ENCODE measurements around the gene HNRNPH3. TPM values are rescaled to one million over a fixed set of nuclear protein-coding genes. Genes with fewer than 3 reads are reported as not detected.

Gene HNRNPH3
- total and polyA plus RNA-seq, 9 donors: 17.8 to 214 (median 191) TPM

DNA sequence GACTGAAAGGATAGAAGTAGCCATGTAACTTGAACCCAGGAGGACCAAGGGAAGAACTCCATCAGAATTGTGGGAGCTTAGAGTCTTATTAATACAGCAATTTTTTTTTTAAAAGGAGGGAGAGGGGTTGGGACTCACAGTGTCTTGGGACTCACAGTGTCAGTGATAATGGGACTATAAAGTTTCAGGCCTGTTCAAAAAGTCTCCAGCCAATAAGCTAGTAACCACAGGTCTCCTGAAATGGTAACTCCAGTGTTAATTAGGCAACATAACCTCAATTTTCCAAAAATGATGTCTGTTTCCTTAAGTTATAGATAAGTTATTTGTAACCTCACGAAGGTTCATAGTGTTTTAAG is 2.4 kb upstream of the HNRNPH3 start:
- no peaks in the 10 kb centered on the region for H3K9me3 ChIP-seq (replicated peaks; ENCODE audit: control insufficient read depth, low read depth, low read length)
- no peaks in the 10 kb centered on the region for H3K36me3 ChIP-seq (ENCODE audit: control insufficient read depth, insufficient read depth, low read length)
- H3K4me3 ChIP-seq (ENCODE audit: low read length): no peak overlapping the region
- no peaks in the 10 kb centered on the region for H3K27me3 ChIP-seq (ENCODE audit: control insufficient read depth, insufficient read depth, low read length)
- DNase-seq: no peak
- H3K27ac ChIP-seq (ENCODE audit: low read length): no peak overlapping the region
- peaks cover 16% of the 10 kb centered on the region for H3K4me1 ChIP-seq (ENCODE audit: control insufficient read depth, insufficient read depth, low read length)
- WGBS (ENCODE audit: insufficient coverage): no CpG with 5 or more reads among the region's 1 CpG

DNA sequence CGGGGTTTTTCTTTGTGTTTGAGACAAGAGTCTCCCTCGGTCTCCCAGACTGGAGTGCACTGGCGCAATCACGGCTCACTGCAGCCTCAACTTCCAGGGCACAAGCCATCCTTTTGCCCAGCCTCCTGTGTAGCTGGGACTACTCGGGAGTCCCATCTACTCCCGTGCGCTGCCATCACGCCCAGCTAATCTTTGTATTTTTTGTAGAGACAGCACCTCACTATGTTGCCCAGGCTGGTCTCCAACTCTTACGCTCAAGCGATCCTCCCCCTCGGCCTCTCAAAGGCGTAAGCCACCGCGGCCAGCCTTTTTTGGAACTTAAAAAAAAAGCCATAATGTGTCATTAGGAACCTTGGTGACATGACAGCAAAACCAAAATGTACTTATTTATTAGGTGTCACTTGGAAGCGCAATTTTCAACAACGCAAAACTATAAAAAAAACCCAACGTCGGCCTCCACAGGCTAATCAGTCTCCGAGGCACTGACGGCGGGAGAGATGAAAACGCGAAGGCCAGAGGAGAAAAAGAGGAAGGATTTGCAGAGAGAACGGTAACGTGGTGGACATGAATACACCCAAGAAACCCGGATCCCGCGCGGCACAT is 911 bp upstream of the HNRNPH3 start:
- DNase-seq: peak; percentile 77
- 21% methylated on average over 19 of the region's 29 CpGs for WGBS (ENCODE audit: insufficient coverage)

DNA sequence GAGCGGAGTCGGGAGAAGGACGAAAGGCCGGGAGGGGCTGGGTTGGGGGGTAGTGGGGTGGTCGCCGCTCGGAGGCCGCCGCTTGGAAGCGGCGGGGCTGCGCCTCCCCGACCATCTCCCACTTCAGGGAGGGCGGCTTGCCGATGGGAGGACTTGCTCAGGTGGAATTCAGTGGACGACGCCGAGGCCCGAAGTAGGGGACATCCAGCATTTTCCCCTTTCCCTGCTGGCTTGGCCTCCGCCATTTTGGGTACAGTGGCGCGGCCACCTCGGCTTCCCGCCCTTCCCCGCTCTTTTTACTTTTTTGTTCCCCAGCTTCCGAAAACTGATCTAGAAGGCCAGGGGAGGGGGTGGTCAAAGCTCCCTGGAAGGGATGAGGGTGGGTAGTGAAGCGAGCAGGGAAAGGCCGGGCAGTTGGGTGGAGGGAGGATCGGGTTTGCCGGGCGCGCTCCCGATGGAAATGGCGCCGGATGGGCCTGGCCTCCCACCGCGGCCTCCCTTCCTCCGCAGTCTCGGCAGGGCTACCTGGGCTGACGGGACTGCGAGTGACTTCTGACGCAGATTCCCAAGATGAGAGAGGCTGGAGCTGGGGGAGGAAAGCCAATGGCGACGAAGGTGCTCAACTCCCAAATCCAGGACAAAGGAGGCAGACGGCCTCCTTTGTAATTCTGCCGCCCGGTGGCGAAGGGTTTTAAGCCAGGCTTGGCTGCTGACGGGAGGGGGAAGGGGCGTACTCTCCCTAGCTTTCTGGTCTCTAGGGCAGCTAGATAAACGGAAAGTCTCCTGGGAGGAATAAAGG is 594 bp downstream of the HNRNPH3 start, which contains the start of gene PBLD:
Gene PBLD, minus strand, starts transcription at position 670 of the 799 bp plus-strand sequence. CDS start 26,084 bp downstream, outside the sequence.
- Histone ChIP-seq H3K4me1 (ENCODE audit: control insufficient read depth, insufficient read depth, low read length) (peaks cover 20% of the 10 kb centered on the region), H3K27me3 (ENCODE audit: control insufficient read depth, insufficient read depth, low read length) (no peaks in the 10 kb centered on the region), H3K4me3 (ENCODE audit: low read length) (peak within 1 kb of the TSS; percentile 88), H3K36me3 (ENCODE audit: control insufficient read depth, insufficient read depth, low read length) (no peaks in the 10 kb centered on the region), H3K9me3 (replicated peaks; ENCODE audit: control insufficient read depth, low read depth, low read length) (no peaks in the 10 kb centered on the region), H3K27ac (ENCODE audit: low read length) (peak within 1 kb of the TSS; percentile 100)
- WGBS (ENCODE audit: insufficient coverage): 1% methylated on average over 41 of the region's 51 CpGs
- peak; percentile 91 for DNase-seq

More for the DNA sequence above, 911 bp upstream of the HNRNPH3 start:
- Histone ChIP-seq H3K4me3 (ENCODE audit: low read length) (peak overlapping the region; percentile 88), H3K27me3 (ENCODE audit: control insufficient read depth, insufficient read depth, low read length) (no peaks in the 10 kb centered on the region), H3K4me1 (ENCODE audit: control insufficient read depth, insufficient read depth, low read length) (peaks cover 18% of the 10 kb centered on the region), H3K9me3 (replicated peaks; ENCODE audit: control insufficient read depth, low read depth, low read length) (no peaks in the 10 kb centered on the region), H3K36me3 (ENCODE audit: control insufficient read depth, insufficient read depth, low read length) (no peaks in the 10 kb centered on the region), H3K27ac (ENCODE audit: low read length) (peak overlapping the region; percentile 100)

DNA sequence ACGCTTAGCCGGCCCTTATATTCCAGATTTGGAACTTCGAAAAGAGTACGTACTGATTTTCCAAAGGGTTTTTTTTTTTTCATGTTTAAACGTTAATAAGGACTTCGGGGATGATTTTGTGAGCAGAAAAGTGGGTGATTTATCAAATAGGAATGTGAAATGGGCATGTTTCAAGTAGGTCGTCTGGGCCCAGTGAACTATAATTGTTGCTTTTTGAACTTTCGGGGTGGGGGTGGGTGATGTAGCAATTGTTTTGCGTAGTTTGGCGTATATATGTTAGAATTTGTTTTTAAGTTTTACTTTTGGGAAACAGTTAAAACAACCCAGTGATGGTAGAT is 1.2 kb downstream of the HNRNPH3 start:
- H3K9me3 ChIP-seq (replicated peaks; ENCODE audit: control insufficient read depth, low read depth, low read length): no peaks in the 10 kb centered on the region
- WGBS (ENCODE audit: insufficient coverage): 2% methylated on average over 7 of the region's 10 CpGs

DNA sequence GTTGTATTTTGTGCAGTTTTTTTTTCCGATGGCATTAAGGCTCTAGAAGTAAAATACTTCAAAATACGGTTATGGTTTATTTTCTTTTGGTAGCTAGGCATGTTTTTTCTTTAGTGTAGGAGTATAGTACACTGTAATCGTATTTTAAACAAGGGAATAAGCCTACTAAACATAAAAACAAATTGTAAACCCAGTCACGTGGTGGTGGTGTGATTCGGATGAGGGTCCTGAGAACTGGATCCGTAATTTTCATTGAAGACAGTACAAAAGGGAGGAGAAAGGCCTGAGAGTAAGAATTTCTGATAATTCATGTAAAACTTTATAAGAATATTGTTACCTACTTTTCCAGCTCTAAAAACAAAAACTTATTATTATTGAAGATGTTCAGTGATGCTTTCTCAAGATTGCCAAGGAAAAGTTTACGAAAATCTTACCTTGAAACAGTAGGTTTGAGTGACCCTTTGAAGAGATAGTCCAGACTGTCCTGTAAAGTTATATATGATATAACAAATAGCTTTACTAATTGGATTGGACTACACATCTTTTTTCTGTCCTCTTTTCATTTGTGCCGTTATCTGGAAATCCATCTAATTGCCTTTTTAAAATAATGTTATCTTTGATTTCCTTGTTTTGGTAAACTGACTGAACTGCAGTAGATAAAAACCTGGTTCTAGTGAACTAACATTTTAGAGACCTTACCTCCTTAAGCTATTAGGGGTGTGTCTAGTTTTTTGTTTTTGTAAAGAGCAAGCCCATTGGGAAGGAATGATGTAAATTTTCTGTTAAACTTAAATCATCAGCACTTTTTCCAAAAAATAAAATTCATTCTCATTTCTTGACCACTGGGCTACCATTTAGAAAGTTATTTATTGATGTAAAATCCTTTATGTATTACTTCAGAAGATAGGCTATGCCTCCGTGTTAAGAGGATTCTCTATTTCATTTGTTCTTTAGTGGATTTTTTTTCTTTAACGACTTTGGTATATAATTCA is 1.9 kb downstream of the HNRNPH3 start:
- no CpG with 5 or more reads among the region's 10 CpGs for WGBS (ENCODE audit: insufficient coverage)
- DNase-seq: peak; percentile 38
- Histone ChIP-seq H3K4me3 (ENCODE audit: low read length) (peak overlapping the region; percentile 88), H3K9me3 (replicated peaks; ENCODE audit: control insufficient read depth, low read depth, low read length) (no peaks in the 10 kb centered on the region), H3K4me1 (ENCODE audit: control insufficient read depth, insufficient read depth, low read length) (peaks cover 17% of the 10 kb centered on the region), H3K27ac (ENCODE audit: low read length) (peak overlapping the region; percentile 100), H3K36me3 (ENCODE audit: control insufficient read depth, insufficient read depth, low read length) (peaks cover 4% of the 10 kb centered on the region), H3K27me3 (ENCODE audit: control insufficient read depth, insufficient read depth, low read length) (no peaks in the 10 kb centered on the region)

More for the DNA sequence above, 1.2 kb downstream of the HNRNPH3 start:
- Histone ChIP-seq H3K4me1 (ENCODE audit: control insufficient read depth, insufficient read depth, low read length) (peaks cover 20% of the 10 kb centered on the region), H3K27ac (ENCODE audit: low read length) (peak overlapping the region; percentile 100), H3K27me3 (ENCODE audit: control insufficient read depth, insufficient read depth, low read length) (no peaks in the 10 kb centered on the region), H3K36me3 (ENCODE audit: control insufficient read depth, insufficient read depth, low read length) (peaks cover 2% of the 10 kb centered on the region), H3K4me3 (ENCODE audit: low read length) (peak overlapping the region; percentile 88)
- DNase-seq: no peak

DNA sequence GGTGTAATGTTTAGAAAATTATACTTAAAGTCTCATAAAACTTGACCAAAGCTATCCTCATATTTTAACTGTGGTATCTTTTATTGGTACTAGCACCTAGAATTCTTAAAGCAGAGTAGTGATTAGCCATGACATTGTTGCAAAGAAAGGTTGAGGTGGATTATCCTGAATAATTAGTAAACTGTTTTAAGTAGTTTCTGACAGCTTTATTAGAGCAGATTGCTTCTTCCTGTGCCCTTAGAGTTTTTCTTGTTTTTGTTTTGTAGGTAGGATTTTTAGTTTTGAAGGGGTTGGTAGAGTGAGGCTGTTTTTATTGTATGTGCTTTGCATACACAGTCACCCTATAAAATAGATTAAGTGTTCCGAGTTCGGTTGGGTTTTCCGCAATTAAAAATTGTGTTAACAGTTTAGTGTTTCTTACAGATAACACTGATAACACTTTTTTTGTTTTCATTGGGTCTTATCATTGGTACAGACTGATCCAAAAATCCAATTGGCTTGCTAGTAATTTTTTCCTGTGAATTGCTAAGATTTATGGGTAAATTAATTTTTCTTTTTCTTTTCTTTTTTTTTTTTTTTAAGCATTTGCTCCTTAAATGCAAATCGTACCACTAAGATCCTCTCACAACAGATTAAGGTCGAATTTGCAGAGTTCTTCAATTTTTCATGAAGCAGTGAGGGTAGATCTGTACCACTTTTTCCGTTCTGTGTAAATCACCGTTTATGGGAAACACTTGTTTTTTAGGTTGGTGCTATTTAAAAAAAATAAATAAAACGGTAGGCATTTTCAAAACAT is 3.0 kb downstream of the HNRNPH3 start:
- peak; percentile 10 for DNase-seq
- no peak overlapping the region for H3K27ac ChIP-seq (ENCODE audit: low read length)
- H3K36me3 ChIP-seq (ENCODE audit: control insufficient read depth, insufficient read depth, low read length): peaks cover 11% of the 10 kb centered on the region
- H3K27me3 ChIP-seq (ENCODE audit: control insufficient read depth, insufficient read depth, low read length): no peaks in the 10 kb centered on the region
- no peaks in the 10 kb centered on the region for H3K9me3 ChIP-seq (replicated peaks; ENCODE audit: control insufficient read depth, low read depth, low read length)
- no CpG with 5 or more reads among the region's 8 CpGs for WGBS (ENCODE audit: insufficient coverage)
- H3K4me1 ChIP-seq (ENCODE audit: control insufficient read depth, insufficient read depth, low read length): peaks cover 12% of the 10 kb centered on the region
- H3K4me3 ChIP-seq (ENCODE audit: low read length): peak overlapping the region; percentile 10

DNA sequence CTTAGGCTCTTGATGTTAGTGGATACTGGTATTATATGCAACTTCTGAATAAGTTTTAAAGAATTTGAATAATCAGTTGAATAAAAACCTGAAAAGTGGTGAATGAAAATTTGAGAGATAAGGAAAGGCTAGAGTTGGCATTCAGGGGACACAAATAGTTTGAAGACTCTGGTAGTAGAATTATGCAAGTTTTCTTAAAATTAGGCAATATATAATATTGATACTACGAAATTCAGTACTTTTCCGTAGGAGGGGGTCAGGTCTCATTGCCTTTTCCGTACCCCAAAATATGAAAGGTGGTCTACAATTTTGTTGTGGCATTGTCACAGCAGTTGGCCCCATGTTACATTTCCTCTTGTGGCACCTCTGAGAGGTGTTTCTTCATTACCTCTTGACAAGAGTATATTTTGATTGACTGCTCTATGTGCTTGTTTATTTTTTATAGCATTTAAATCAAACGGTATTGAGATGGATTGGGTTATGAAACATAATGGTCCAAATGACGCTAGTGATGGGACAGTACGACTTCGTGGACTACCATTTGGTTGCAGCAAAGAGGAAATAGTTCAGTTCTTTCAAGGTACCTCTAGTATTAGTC is 5.0 kb downstream of the HNRNPH3 start:
- Histone ChIP-seq H3K36me3 (ENCODE audit: control insufficient read depth, insufficient read depth, low read length) (peaks cover 24% of the 10 kb centered on the region), H3K4me3 (ENCODE audit: low read length) (no peak overlapping the region), H3K4me1 (ENCODE audit: control insufficient read depth, insufficient read depth, low read length) (peaks cover 4% of the 10 kb centered on the region), H3K27ac (ENCODE audit: low read length) (no peak overlapping the region), H3K9me3 (replicated peaks; ENCODE audit: control insufficient read depth, low read depth, low read length) (no peaks in the 10 kb centered on the region), H3K27me3 (ENCODE audit: control insufficient read depth, insufficient read depth, low read length) (no peaks in the 10 kb centered on the region)
- WGBS (ENCODE audit: insufficient coverage): 56% methylated on average over 4 of the region's 7 CpGs
- DNase-seq: no peak

DNA sequence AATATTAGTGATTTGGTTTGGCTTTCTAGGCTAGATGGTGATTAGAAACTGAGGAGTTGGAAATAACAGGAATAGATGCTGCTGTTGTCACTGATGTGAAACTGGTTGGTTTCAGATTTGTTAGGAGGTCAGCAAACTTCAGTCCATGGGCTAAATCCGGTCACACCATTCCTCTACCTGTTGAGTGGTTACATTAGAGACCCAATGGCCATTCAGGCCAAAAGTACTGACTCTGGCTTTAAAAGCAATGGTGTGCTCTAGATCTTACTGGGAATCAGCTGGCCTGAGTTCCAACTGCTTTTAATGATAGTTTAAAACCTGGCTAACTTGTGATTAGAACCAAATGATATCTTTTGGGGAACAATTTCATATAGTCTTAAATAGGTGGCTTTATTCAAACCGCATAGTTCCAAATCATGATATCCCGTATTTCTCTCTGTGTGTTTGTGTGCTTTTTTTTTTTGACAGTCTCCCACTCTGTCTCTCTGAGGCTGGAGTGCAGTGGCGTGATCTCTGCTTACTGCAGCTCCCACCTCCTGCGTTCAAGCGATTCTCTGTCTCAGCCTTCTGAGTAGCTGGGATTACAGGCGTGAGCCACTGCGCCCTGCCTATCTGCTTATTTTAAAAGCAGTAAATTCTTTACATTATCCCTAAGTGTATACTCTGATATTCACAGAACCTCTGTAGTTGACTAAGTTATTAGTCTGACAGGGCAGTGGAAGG is 8.7 kb downstream of the HNRNPH3 start:
- WGBS (ENCODE audit: insufficient coverage): 100% methylated on average over 2 of the region's 8 CpGs
- H3K4me3 ChIP-seq (ENCODE audit: low read length): no peak overlapping the region
- H3K27me3 ChIP-seq (ENCODE audit: control insufficient read depth, insufficient read depth, low read length): no peaks in the 10 kb centered on the region
- H3K9me3 ChIP-seq (replicated peaks; ENCODE audit: control insufficient read depth, low read depth, low read length): no peaks in the 10 kb centered on the region
- H3K27ac ChIP-seq (ENCODE audit: low read length): no peak overlapping the region
- DNase-seq: no peak
- H3K4me1 ChIP-seq (ENCODE audit: control insufficient read depth, insufficient read depth, low read length): peaks cover 4% of the 10 kb centered on the region
- peaks cover 31% of the 10 kb centered on the region for H3K36me3 ChIP-seq (ENCODE audit: control insufficient read depth, insufficient read depth, low read length)

All from muscle of leg (tissue), 11 donors.